HepG2 (cell line): ENCODE measurements around the gene N4BP2. TPM values are rescaled to one million over a fixed set of nuclear protein-coding genes. Genes with fewer than 3 reads are reported as not detected.
A peak's percentile ranks its signal among the peaks of the same experiment; 100 is the strongest.

Experiments used
- ARID4A ChIP-seq: sonication (generic); formaldehyde crosslinking; IDR thresholded peaks from 2 replicates; pipeline ENCODE4 v1.5.0; 2020; ENCODE audit warnings: mild to moderate bottlenecking, missing genetic modification reagents, borderline replicate concordance
- ASH2L ChIP-seq: fragments of 300-600, 200-600 bp; sonication (generic); IDR thresholded peaks from 2 replicates; pipeline ENCODE4 v1.7.0; 2017; ENCODE audit warnings: low read depth, mild to moderate bottlenecking, moderate library complexity, mixed read lengths, low read length; ENCODE audit not compliant: insufficient read length
- GATAD1 ChIP-seq: IDR thresholded peaks from 2 replicates; pipeline ENCODE4 v1.6.1; 2016; ENCODE audit warnings: missing genetic modification reagents, missing compliant biosample characterization
- HDAC2 ChIP-seq: sonication (generic); formaldehyde crosslinking; IDR thresholded peaks from 2 replicates; pipeline ENCODE4 v1.4.0; 2020; ENCODE audit warnings: missing genetic modification reagents
- IKZF1 ChIP-seq: fragments of 450-650 bp; IDR thresholded peaks from 2 replicates; pipeline ENCODE4 v1.7.1; 2016
- MTA1 ChIP-seq: sonication (generic); formaldehyde crosslinking; IDR thresholded peaks from 2 replicates; pipeline ENCODE4 v1.4.0; 2020; ENCODE audit warnings: missing genetic modification reagents, mild to moderate bottlenecking, borderline replicate concordance
- MXI1 ChIP-seq: IDR thresholded peaks from 3 replicates; pipeline ENCODE4 v1.6.1; 2012; ENCODE audit warnings: low read depth, low read length, inconsistent platforms, borderline replicate concordance
- NFYB ChIP-seq: sonication (generic); formaldehyde crosslinking; IDR thresholded peaks from 2 replicates; pipeline ENCODE4 v1.4.0; 2020; ENCODE audit warnings: missing genetic modification reagents
- PAXIP1 ChIP-seq: sonication (generic); formaldehyde crosslinking; conservative IDR thresholded peaks from 2 replicates; pipeline ENCODE4 v1.4.0; 2020; ENCODE audit warnings: mild to moderate bottlenecking, missing genetic modification reagents, moderate library complexity
- POLR2A ChIP-seq, 2 experiments: IDR thresholded peaks; 2 replicates each; pipeline ENCODE4 v1.6.1; 2011; ENCODE audit warnings: low read depth in 2 of 2, low read length in 2 of 2, mild to moderate bottlenecking in 1 of 2, moderate library complexity in 1 of 2; ENCODE audit not compliant: insufficient read depth in 1 of 2
- RFXAP ChIP-seq: sonication (generic); formaldehyde crosslinking; IDR thresholded peaks from 2 replicates; pipeline ENCODE4 v1.4.0; 2020; ENCODE audit warnings: missing genetic modification reagents, borderline replicate concordance
- RNF219 ChIP-seq: sonication (generic); formaldehyde crosslinking; IDR thresholded peaks from 2 replicates; pipeline ENCODE4 v1.5.0; 2020; ENCODE audit warnings: mild to moderate bottlenecking, missing genetic modification reagents
- SAP130 ChIP-seq: IDR thresholded peaks from 2 replicates; pipeline ENCODE4 v1.6.1; 2016; ENCODE audit warnings: low read depth
- TP53 ChIP-seq: sonication (generic); formaldehyde crosslinking; conservative IDR thresholded peaks from 2 replicates; pipeline ENCODE4 v1.4.0; 2020; ENCODE audit warnings: missing genetic modification reagents
- ZBTB34 ChIP-seq: sonication (generic); formaldehyde crosslinking; IDR thresholded peaks from 2 replicates; pipeline ENCODE4 v1.8.0; 2022; ENCODE audit warnings: mild to moderate bottlenecking, missing genetic modification reagents
- ZBTB37 ChIP-seq: sonication (generic); formaldehyde crosslinking; IDR thresholded peaks from 2 replicates; pipeline ENCODE4 v1.4.0; 2020; ENCODE audit warnings: mild to moderate bottlenecking, missing genetic modification reagents
- ZMYM4 ChIP-seq: sonication (generic); formaldehyde crosslinking; IDR thresholded peaks from 2 replicates; pipeline ENCODE4 v1.8.1; 2023; ENCODE audit warnings: mild to moderate bottlenecking, missing genetic modification reagents
- polyA plus RNA-seq, 8 experiments: library from polyadenylated mRNA; depleted of rRNA in 3 of 8; stranded (reverse) in 7 of 8; unstranded in 1 of 8; fragments of >200 nt; fragmentation: Illumina TruSeq in 4 of 8; extraction: Trizol in 4 of 8; gene quantifications; 2 replicates each; pipeline versions ENCODE4 v1.2.1 to v1.2.3, GENCODE V29; 2011 to 2016; ENCODE audit warnings: low read depth in 4 of 8, missing spikeins in 1 of 8, mixed read lengths in 1 of 8; ENCODE audit not compliant: insufficient read depth in 1 of 8
- total RNA-seq, 5 experiments: library from RNA; depleted of rRNA; stranded (reverse); fragments of >200 nt; fragmentation: Illumina TruSeq; extraction: Trizol; gene quantifications; 2 replicates each; pipeline ENCODE4 v1.2.3, GENCODE V29; 2016; ENCODE audit warnings: low read depth in 1 of 5

Gene N4BP2
- total and polyA plus RNA-seq, 2 of the 13 experiments (the other 11 are each of a cell fraction or from before 2014, with no cell fraction given): 5.6 to 12.9 TPM

- no peak; the same call in 1 of the 2 replicates for TF ChIP-seq RNF219 (CRISPR knock-in tag)
- TF ChIP-seq SAP130 (CRISPR knock-in tag): peak; percentile 55; the same call in 1 of the 2 replicates
- peak; percentile 84 for TF ChIP-seq NFYB (CRISPR knock-in tag)
- peak; percentile 16; the same call in 1 of the 2 replicates for TF ChIP-seq ARID4A
- TF ChIP-seq ZMYM4: peak; percentile 70
- TF ChIP-seq GATAD1: 0 out of 2 replicates have a peak, but pooled peaks have one; percentile 39
- peak; percentile 88 for TF ChIP-seq ZBTB37 (CRISPR knock-in tag)
- peak; percentile 98 for TF ChIP-seq RFXAP (CRISPR knock-in tag)
- peak; percentile 53; the same call in 1 of the 3 replicates for TF ChIP-seq MXI1
- peak; percentile 81 for TF ChIP-seq ZBTB34 (CRISPR knock-in tag)
- no peak for TF ChIP-seq HDAC2 (CRISPR knock-in tag)
- no peak for TF ChIP-seq IKZF1
- TF ChIP-seq MTA1 (CRISPR knock-in tag): no peak
- TF ChIP-seq ASH2L: peak; percentile 78
- no peak for TF ChIP-seq TP53
- TF ChIP-seq POLR2A (IDR thresholded peaks at IDR 0.05; ENCODE audit: insufficient read depth in 1 of 2, low read depth in 2 of 2, low read length in 2 of 2): peak; percentile 63 to 69; a peak in 3 of 4 replicates
- 0 out of 2 replicates have a peak, but pooled peaks have one; percentile 17 for TF ChIP-seq PAXIP1
Measured at GRCh38 chr4:40057586-40058091, 989 bp downstream of the N4BP2 start (continued).
